GM18517 (cell line): ENCODE measurements around the gene ZBTB37.
"Not testable (repeated sequence)": the region's sequence is repeated elsewhere in the genome, so short reads cannot be mapped to it uniquely, and the experiment has no call there.

Source experiments
- ATAC-seq: cut with Tn5 transposase; IDR thresholded peaks from one replicate; pipeline ENCODE4 v1.9.1; 2021; ENCODE audit warnings: mild to moderate bottlenecking, moderate library complexity; ENCODE audit not compliant: unreplicated experiment

ZBTB37 gene

DNA sequence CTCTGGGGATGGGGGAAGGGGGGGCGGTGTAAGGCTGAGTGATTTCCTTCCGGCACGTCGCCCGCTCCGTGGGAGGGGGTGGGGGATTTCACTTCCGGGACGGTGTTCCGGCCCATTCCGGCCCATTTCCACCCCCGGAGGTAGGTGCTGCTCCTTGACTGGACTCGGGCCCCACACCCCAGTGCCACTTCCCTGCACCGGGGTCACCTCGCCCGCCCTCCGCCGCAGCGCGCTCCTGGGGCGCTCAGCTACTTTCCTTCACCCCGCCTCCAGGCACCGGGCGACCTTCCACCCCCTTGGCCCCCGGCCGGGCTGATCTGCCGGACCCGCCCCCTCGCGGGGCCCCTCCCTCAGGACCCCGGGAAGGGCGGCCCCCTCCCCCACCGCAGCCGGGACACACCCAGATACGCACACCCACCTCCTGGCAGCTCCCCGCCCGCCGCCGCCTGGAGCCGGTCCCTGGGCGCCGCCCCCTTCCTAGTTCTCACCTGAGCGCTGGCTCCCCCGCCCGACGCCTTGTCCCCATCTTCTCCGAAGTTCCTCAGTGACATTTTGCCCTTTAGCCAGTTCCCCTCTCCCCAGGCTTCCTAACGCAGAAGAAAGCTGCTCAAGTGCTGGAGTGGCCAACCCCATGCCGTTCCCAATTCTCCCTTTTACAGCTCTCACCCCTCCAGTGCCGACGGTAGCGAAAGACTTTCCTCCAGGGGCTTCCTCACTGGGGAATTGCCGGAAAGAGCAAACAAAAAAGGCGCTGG lies at the start of gene ZBTB37:
ZBTB37 (plus strand) TSS at position 115 of the 755 bp plus-strand sequence. CDS start 1,846 bp downstream, outside the sequence.
- peak; percentile 49 for ATAC-seq

DNA sequence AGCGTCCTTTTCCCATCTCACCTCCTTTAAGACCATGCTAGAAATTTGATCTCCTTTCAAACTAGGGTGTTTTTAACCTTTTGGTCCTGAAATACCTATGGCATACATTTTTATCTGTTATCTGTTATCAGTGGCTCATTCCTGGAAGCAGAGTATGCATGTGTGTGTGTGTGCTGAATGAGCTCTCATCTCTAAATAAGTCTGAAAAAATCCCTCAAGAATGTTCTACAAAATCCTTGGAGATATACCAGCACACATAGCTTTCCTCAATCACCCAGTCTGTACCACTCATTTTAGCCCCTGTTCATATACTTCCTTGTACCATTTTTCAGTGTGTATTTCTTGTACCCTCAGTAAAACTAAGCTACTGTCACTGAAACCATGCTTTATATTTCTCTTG lies 49.7 kb upstream of the ZBTB37 start:
- ATAC-seq = no peak

DNA sequence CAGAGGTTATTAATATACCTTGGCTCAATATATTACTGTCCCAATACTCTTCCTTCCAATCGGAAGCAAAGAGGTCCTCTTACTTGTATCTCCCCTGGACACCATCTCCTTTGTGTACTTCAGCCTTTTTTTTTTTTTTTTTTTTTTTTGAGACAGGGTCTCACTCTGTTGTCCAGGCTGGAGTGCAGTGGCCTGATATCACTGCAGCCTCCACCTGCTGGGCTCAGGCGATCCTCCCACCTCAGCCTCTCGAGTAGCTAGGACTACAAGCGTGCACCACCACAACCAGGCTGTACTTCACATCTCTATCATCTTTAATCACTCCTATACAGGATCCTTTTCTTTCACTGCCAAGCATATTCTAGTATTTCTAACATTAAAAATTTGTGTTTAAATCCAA lies 46.5 kb upstream of the ZBTB37 start:
- ATAC-seq = no peak

- peak; percentile 45 for ATAC-seq
These were observed 44.3 kb upstream of the ZBTB37 start for GRCh38 chr1:173823781-173824314.

DNA sequence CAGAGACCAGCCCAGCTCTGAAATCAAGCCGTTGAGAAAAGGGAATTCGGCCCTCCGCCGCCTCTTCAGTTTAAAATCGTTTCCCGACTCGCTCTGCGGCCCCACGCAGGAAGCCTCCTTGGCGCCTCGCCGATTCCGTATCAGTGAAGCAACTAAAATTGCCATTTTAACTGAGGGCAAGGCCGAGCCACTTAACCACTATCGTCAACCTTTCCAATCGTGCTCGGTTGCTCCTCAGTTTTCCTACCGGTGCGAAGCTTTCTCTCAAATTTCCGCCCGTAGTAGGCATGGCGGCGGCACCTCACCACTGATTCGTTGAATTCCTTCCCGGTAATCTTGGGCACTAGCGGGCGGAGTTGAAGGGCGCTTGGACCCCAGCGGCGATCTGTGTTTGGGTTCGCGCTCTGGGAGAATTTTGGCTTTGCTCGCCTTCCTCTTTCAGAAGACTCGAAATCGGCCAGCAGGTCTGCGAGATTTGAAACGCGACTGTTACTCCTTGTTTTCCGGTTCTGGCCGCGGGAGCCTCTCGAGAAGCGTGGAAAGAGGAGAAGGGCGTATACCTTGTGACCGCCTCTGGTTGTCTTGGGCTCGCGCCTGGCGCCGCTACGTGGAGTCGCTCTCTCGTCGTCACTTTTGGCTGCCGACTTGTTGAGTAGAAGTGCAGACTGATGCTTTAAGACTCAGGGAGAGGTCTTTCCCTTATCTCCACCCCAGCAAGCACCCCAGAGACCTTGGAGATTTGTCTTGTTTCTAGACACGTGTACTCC lies 43.7 kb upstream of the ZBTB37 start, which contains the start of the genes CENPL and DARS2:
CENPL (minus strand) TSS at position 569 of the 767 bp plus-strand sequence. CDS start 13,584 bp downstream, outside the sequence.
DARS2 (plus strand) TSS at position 359 of the 767 bp plus-strand sequence. CDS start 557 bp downstream, outside the sequence.
- ATAC-seq = peak; percentile 88

DNA sequence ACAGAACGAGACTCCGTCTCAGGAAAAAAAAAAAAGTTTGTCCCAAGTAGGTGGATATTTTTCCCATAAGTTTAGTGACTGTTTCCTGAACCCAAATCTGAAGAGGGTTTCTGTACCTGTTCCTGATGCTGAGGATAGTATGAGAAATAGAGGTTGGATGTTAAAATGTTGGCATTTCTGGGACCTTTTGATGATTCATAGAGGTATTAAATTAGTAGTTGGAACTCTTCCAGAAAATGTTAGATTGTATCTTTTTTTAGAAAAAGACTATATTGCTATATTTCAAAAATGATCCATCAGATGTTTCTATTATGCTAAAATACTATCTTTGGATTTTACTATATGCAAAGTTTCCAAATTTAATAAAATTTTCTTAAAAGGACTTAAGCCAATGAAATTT lies 40.6 kb upstream of the ZBTB37 start:
- no peak for ATAC-seq

DNA sequence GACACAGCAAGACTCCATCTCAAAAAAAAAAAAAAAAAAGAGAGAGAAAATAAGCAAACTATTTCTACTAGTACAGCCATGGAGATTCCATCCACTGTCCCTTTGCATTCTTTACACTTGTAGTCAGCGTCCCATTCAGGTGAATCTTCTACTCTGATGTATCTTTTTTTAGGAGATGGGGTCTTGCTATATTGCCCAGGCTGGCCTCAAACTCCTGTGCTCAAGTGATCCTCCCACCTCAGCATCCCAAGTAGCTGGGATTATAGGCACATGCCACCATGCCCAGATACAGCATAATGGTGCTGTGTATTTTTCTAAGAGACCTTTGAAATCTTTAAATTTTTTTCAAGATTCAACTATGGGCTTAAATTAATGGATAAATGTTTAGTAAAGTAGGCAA lies 35.4 kb upstream of the ZBTB37 start:
- no peak for ATAC-seq

- no peak for ATAC-seq
These were observed 16.1 kb upstream of the ZBTB37 start for GRCh38 chr1:173852105-173852504.

DNA sequence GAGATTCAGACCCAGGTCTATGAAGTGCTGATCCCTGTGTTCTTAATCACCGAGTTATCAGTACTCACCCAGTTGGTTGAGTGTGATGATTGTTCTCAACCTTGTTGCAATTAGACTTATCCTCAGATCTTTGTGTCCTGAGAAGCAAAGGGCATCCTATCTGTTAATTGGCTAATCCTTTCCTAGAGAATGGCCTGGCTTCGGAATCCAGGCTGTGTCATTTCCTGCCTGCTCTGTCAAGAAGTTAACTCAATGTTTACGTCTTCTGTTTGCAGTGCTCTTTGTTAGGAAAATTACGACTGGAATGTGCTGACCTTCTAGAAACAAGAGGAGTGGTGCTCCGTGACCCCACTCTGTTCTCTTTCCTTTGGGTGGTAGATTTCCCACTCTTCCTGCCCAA lies 15.1 kb upstream of the ZBTB37 start:
- no peak for ATAC-seq

DNA sequence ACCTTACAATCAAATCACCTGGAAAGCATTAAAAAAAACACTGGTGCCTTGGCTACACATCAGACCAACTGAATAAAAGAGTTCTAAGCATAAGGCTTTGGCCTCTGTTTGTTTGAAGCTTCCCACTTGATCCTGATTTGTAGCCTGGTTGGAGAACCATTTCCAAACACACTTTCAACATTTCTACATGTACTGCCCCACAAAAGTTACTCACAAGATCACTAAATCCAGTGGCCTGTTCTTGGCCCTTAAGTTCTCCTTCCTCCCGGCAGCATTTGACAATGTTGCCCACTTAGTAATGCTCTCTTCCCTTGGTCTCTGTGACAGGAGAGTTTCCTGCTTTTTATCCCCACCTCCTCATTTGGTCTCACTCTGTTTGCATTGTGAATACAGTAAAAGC lies 12.2 kb upstream of the ZBTB37 start:
- ATAC-seq = no peak

DNA sequence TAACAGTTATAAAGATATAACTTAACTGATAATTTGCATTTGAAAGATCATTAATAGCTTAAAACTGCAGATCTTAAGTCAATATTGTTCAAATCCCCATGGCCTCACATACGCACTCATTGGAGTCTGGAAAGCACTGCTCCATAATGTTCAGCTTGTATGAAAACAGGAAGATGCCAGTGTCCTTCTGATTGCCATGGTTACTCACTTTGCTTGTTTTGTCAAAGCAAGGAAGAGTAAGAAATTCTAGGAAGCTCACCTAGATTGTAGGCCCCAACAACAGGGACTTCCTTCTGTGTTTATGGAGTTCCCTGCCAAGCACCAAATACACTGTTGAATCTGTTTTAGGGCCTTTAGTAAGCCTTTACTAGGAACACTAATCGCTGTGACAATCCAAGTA lies 11.3 kb upstream of the ZBTB37 start:
- no peak for ATAC-seq

GRCh38 chr1:173857363-173857917 lies 10.7 kb upstream of the ZBTB37 start:
- no peak for ATAC-seq

GRCh38 chr1:173859547-173859946 lies 8.6 kb upstream of the ZBTB37 start:
- not testable (repeated sequence) for ATAC-seq

DNA sequence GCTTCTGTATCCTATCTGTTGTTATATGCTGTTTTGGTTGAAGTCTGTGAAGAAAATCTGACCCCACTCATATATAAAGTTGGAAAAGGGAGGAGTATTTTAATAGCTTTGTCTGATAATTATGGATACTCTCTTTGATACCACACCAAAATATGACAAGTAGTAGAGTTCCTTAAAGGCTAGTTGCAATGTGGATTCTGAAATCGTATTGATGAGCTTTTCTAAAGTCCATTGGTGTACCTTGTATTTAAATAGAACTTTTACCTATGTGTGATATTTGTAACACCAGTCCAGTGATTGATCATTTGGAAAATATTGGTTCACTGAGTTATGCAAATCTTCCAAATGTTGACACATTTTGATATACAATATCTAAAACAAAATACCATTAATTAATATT lies 8.1 kb upstream of the ZBTB37 start:
- no peak for ATAC-seq

DNA sequence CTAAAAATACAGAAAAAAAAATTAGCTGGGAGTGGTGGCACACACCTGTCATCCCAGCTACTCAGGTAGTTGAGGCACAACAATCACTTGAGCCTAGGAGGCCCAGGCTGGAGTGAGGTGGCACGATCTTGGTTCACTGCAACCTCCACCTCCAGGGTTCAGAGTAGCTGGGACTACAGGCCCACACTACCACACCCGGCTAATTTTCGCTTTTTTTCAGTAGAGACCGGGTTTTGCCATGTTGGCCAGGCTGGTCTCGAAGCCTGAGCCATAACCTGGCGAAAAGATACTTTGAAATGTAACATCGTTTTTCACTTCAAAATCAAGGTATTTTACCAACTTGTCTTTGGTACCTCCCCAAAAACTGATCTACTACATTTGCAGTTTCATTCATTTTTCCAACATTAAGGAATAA lies 6.4 kb upstream of the ZBTB37 start:
- no peak for ATAC-seq

DNA sequence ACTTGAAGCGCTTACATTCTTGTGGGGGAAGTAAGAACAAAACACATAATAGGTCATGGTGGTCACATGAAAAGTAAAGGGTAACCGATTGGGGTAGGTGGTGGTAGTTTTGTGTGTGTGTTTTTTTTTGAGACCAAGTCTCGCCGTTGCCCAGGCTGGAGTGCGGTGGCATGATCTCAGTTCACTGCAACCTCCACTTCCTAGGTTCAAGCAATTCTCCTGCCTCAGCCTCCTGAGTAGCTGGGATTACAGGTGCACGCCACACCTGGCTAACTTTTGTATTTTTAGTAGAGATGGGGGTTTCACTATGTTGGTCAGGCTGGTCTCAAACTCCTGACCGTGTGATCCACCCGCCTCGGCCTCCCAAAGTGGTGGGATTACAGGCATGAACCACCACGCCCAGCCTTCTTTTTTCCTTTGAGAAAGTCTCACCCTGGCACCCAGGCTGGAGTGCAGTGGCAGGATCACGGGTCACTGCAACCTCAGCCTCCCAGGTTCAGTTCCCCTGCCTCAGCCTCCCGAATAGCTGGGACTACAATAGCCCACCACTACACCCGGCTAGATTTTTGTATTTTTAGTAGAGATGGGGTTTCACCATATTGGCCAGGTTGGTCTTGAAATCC lies 5.9 kb upstream of the ZBTB37 start:
- ATAC-seq = not testable (repeated sequence)

GRCh38 chr1:173862769-173863223 lies 5.4 kb upstream of the ZBTB37 start:
- no peak for ATAC-seq

GRCh38 chr1:173863224-173864161 lies 4.7 kb upstream of the ZBTB37 start:
- ATAC-seq = no peak

DNA sequence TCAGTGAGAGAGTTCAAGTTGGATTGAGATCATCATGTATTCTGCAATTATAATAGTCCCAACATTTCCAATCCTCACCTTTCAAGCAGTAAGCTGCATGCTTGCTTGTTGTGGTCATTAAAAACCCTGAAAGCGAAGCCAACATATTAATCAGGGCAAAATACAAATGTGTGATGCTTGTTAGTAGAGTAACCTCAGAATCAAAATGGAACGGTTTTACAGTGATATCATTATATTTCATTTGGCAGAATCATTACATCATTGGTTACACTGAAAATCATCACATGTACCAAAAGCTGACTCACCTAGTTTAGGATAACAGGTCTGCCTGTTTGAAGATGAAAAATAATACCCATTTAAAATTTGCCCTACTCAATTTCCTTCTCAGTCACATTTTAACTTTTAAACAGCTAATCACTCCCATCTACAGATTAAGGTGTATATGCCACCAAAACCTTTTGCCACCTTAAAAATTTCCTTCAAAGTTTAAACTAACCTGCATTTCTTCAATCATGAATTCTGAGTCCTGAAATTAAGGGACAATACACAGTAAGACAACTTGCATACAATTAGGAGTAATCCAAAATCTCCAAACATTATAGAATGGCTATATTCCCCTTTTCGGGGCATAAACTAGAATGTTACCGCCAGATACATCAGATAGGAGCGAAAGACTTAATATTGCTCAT lies 3.9 kb upstream of the ZBTB37 start:
- ATAC-seq = no peak
